Measurements from ENCODE around the gene DPP4.
"Not testable (repeated sequence)": the region's sequence is repeated elsewhere in the genome, so short reads cannot be mapped to it uniquely, and the experiment has no call there.

Gene DPP4

DNA sequence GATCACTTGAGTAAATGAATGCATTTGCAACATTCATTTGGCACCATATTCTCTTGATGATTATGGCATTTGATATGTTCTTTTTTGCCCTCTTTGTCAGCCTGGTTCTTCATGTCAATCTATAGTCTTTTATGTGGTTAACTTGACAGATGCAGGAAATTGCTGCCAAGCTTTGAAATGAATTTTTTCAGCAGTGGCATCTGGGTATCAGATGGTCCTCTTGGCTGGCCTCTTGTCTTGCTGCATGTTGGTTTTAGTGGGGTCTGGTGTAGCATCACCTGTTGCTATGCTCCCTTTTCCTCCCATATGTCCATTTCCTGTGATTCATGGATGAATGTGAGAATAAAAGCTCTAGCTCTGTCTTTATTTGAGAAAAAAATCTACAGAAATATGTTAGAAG is 119.9 kb downstream of the DPP4 start:
- no peak for DNase-seq (ENCODE audit: low spot score)

DNA sequence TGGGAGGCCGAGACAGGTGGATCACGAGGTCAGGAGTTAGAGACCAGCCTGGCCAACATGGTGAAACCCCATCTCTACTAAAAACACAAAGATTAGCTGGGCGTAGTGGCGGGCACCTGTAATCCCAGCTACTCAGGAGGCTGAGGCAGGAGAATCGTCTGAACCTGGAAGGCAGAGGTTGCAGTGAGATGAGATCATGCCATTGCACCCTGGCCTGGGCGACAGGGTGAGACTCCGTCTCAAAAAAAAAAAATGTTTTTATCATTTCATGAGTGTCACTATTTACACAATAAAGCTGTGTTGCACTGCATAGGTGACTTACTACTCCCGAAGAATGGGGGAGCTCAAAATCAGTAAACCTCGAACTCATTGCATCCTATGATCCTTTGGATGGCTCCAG is 120.6 kb downstream of the DPP4 start:
- not testable (repeated sequence) for DNase-seq (ENCODE audit: low spot score)

- no peak for DNase-seq (ENCODE audit: low spot score)
Measured at GRCh38 chr2:161952783-161953191, 121.2 kb downstream of the DPP4 start.

GRCh38 chr2:161947836-161948235 is 126.2 kb downstream of the DPP4 start:
- DNase-seq (ENCODE audit: low spot score) = no peak

DNA sequence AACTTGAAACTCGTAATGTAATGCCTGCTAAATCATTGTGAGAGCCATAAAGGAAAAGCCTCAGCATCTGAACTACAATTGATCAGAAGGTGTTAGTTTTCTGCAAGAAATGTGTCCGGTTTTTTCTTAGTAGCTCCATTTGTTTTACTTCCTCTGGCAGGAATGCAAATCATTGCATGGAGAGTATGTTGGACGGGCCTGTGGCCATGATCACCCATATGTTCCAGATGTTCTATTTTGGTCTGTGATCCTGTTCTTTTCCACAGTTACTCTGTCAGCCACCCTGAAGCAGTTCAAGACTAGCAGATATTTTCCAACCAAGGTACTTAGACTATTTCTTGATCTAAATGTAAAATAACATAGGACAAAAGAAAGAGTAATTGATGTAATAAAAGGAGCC is 126.6 kb downstream of the DPP4 start:
- no peak for DNase-seq (ENCODE audit: low spot score)

GRCh38 chr2:161946489-161947107 is 127.4 kb downstream of the DPP4 start:
- no peak for DNase-seq (ENCODE audit: low spot score)

GRCh38 chr2:161943011-161943410 is 131.0 kb downstream of the DPP4 start:
- DNase-seq (ENCODE audit: low spot score) = no peak
